Neuronal stem cell (in vitro differentiated cells): Measurements from ENCODE around the gene CCDC157. TPM values are rescaled to one million over a fixed set of nuclear protein-coding genes. Genes with fewer than 3 reads are reported as not detected.

Experiments
- small RNA-seq: library from polyadenylated mRNA; stranded (forward); fragments of <200 nt; extraction: miRNeasy Mini kit (QIAGEN cat#:217004); gene quantifications from one replicate; pipeline ENCODE3, GENCODE V24; 2013; ENCODE audit not compliant: insufficient read depth

The CCDC157 gene

Small RNA genes lying within 50 kb of the gene (small RNA-seq; reads per million reads assigned to genes)
- gene AC004832.3 = not detected
- not detected for gene RNU6-564P
